Effector CD8-positive, alpha-beta T cell (primary cell): Measurements from ENCODE around the gene HIP1R.
A peak's percentile ranks its signal among the peaks of the same experiment; 100 is the strongest.

ENCODE experiments used
- DNase-seq: peaks from one replicate; lab custom pipeline; 2025; lab: John Stamatoyannopoulos, UW

Gene HIP1R

GRCh38 chr12:122860040-122860853, 25.0 kb downstream of the HIP1R start:
- peak; percentile 72 for DNase-seq

- no peak for DNase-seq
These were observed 25.8 kb downstream of the HIP1R start for GRCh38 chr12:122860854-122861586.

- DNase-seq = no peak
These were observed 26.3 kb downstream of the HIP1R start for GRCh38 chr12:122861587-122861970.

- no peak for DNase-seq
These were observed 26.9 kb downstream of the HIP1R start for GRCh38 chr12:122862110-122862634.

- no peak for DNase-seq
These were observed 27.8 kb downstream of the HIP1R start for GRCh38 chr12:122862872-122863701.

GRCh38 chr12:122864894-122865253, 29.6 kb downstream of the HIP1R start:
- DNase-seq = no peak

- no peak for DNase-seq
These were observed 30.3 kb downstream of the HIP1R start for GRCh38 chr12:122865268-122866231.

- DNase-seq = no peak
These were observed 31.1 kb downstream of the HIP1R start for GRCh38 chr12:122866379-122866778.

GRCh38 chr12:122866950-122867607, 31.8 kb downstream of the HIP1R start:
- DNase-seq = no peak

- DNase-seq = no peak
These were observed 32.6 kb downstream of the HIP1R start for GRCh38 chr12:122867691-122868461.

GRCh38 chr12:122868471-122869177, 33.4 kb downstream of the HIP1R start:
- no peak for DNase-seq

GRCh38 chr12:122869207-122869973, 34.1 kb downstream of the HIP1R start:
- DNase-seq = no peak

GRCh38 chr12:122870163-122870842, 35.0 kb downstream of the HIP1R start:
- DNase-seq = no peak

GRCh38 chr12:122870867-122871664, 35.8 kb downstream of the HIP1R start:
- no peak for DNase-seq

- DNase-seq = no peak
These were observed 36.9 kb downstream of the HIP1R start for GRCh38 chr12:122871851-122872780.
